ENCODE measurements around the gene OR1F1. TPM values are rescaled to one million over a fixed set of nuclear protein-coding genes. Genes with fewer than 3 reads are reported as not detected.

Gene OR1F1
- total and polyA plus RNA-seq, 9 of the 15 experiments (the other 6 are each of a cell fraction or from before 2014, with no cell fraction given): 0.15 to 0.61 (median 0.35) TPM; not detected in 3

DNA sequence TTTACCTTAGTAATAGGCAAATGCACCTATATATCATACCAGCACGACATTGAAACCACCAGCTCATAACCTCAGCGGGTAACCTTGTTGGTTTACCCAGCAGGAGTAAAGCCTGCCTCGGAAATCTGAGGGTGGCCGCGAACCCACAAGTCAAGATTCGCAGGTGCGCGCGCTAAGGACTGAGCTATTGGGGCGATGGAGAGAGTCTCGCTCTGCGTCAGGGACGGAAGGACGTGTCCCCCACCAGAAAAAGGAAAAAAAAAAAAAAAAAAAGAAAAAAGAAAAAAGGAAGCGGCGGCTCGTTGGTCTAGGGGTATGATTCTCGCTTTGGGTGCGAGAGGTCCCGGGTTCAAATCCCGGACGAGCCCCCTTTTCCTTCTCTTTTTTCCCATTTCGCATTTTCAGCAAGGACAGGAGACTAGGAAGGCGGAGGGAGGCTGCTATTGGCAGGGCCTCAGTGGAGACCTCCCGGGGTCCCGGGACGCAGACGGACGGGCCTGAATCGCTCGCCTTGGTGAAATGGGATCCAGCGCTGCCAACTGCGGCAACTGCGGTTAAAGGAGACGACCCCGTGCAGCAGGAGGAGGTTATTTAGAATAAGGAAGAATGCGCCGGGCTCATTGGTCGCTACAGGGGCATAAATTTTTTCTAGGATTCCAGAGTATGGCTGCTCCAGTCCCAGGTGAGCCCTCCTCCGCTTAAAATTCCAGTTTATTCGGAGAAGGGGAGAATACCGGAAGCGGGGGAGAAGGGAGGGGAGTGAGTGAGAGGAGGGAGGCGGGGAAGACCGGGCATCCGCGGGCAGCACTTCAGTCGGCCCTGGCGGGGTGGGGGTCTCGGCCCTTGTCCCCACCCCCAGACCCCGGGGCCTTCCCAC lies at the start of gene OR1F1 (continued):
- TF ChIP-seq ZNF324 (CRISPR knock-in tag; IDR thresholded peaks at IDR 0.05) (no peak), C11orf30 (IDR thresholded peaks at IDR 0.05; ENCODE audit: low read depth) (no peak), HNRNPLL (IDR thresholded peaks at IDR 0.05; ENCODE audit: low read depth, low read length, poor library complexity, severe bottlenecking) (peak; percentile 75), SMARCA4 (IDR thresholded peaks at IDR 0.05) (no peak), ZNF282 (CRISPR knock-in tag; IDR thresholded peaks at IDR 0.05) (no peak), KDM1A (IDR thresholded peaks at IDR 0.05) (peak; percentile 72 to 74; a peak in 3 of 4 replicates), PTRF (tag; IDR thresholded peaks at IDR 0.05) (no peak), THRAP3 (IDR thresholded peaks at IDR 0.05; ENCODE audit: borderline replicate concordance) (no peak), MTF1 (CRISPR knock-in tag; IDR thresholded peaks at IDR 0.05; ENCODE audit: borderline replicate concordance) (no peak), ZNF224 (CRISPR knock-in tag; IDR thresholded peaks at IDR 0.05) (no peak), HDAC2 (IDR thresholded peaks at IDR 0.05) (0 out of 2 replicates have a peak, but pooled peaks have one; percentile 40), ADNP (tag; IDR thresholded peaks at IDR 0.05) (peak; percentile 96), FIP1L1 (IDR thresholded peaks at IDR 0.05; ENCODE audit: low read depth, low read length, poor library complexity, severe bottlenecking) (peak; percentile 11), MTA3 (IDR thresholded peaks at IDR 0.05; ENCODE audit: borderline replicate concordance) (peak; percentile 36; the same call in 1 of the 2 replicates)
- TF ChIP-seq, protein P1, sequence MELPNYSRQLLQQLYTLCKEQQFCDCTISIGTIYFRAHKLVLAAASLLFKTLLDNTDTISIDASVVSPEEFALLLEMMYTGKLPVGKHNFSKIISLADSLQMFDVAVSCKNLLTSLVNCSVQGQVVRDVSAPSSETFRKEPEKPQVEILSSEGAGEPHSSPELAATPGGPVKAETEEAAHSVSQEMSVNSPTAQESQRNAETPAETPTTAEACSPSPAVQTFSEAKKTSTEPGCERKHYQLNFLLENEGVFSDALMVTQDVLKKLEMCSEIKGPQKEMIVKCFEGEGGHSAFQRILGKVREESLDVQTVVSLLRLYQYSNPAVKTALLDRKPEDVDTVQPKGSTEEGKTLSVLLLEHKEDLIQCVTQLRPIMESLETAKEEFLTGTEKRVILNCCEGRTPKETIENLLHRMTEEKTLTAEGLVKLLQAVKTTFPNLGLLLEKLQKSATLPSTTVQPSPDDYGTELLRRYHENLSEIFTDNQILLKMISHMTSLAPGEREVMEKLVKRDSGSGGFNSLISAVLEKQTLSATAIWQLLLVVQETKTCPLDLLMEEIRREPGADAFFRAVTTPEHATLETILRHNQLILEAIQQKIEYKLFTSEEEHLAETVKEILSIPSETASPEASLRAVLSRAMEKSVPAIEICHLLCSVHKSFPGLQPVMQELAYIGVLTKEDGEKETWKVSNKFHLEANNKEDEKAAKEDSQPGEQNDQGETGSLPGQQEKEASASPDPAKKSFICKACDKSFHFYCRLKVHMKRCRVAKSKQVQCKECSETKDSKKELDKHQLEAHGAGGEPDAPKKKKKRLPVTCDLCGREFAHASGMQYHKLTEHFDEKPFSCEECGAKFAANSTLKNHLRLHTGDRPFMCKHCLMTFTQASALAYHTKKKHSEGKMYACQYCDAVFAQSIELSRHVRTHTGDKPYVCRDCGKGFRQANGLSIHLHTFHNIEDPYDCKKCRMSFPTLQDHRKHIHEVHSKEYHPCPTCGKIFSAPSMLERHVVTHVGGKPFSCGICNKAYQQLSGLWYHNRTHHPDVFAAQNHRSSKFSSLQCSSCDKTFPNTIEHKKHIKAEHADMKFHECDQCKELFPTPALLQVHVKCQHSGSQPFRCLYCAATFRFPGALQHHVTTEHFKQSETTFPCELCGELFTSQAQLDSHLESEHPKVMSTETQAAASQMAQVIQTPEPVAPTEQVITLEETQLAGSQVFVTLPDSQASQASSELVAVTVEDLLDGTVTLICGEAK (IDR thresholded peaks at IDR 0.05): peak; percentile 42; the same call in 1 of the 2 replicates
- TF ChIP-seq, protein P1 (CRISPR knock-in tag; IDR thresholded peaks at IDR 0.05): no peak
- TF ChIP-seq, protein P2, sequence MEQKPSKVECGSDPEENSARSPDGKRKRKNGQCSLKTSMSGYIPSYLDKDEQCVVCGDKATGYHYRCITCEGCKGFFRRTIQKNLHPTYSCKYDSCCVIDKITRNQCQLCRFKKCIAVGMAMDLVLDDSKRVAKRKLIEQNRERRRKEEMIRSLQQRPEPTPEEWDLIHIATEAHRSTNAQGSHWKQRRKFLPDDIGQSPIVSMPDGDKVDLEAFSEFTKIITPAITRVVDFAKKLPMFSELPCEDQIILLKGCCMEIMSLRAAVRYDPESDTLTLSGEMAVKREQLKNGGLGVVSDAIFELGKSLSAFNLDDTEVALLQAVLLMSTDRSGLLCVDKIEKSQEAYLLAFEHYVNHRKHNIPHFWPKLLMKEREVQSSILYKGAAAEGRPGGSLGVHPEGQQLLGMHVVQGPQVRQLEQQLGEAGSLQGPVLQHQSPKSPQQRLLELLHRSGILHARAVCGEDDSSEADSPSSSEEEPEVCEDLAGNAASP (IDR thresholded peaks at IDR 0.05): no peak
- TF ChIP-seq, protein P3, sequence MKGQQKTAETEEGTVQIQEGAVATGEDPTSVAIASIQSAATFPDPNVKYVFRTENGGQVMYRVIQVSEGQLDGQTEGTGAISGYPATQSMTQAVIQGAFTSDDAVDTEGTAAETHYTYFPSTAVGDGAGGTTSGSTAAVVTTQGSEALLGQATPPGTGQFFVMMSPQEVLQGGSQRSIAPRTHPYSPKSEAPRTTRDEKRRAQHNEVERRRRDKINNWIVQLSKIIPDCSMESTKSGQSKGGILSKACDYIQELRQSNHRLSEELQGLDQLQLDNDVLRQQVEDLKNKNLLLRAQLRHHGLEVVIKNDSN (CRISPR knock-in tag; IDR thresholded peaks at IDR 0.05): no peak
